Gastroesophageal sphincter (tissue), 4 donors: ENCODE measurements around the gene LRBA. TPM values are rescaled to one million over a fixed set of nuclear protein-coding genes. Genes with fewer than 3 reads are reported as not detected.

ENCODE experiments used
- ATAC-seq: fragments of 150-250 bp; one replicate; pipeline ENCODE4 v1.9.1; 2016; ENCODE audit warnings: mild to moderate bottlenecking, moderate library complexity
- H3K27ac ChIP-seq, 4 donors: fragments of 200-600 bp; sonication (generic) in 3 of 4; 1 replicate in 3 of 4; 2 replicates in 1 of 4; pipeline ENCODE4 v1.5.1; 2016 to 2019
- H3K27me3 ChIP-seq: fragments of 200-600 bp; sonication (generic); one replicate; pipeline ENCODE4 v1.5.1; 2019
- H3K36me3 ChIP-seq, 2 donors: fragments of 200-600 bp; sonication (generic); one replicate each; pipeline ENCODE4 v1.5.1; 2019; ENCODE audit warnings: control low read depth in 1 of 2
- H3K4me1 ChIP-seq, 3 donors: fragments of 200-600 bp; sonication (generic); 1 replicate in 2 of 3; 2 replicates in 1 of 3; pipeline ENCODE4 v1.5.1; 2016 to 2019; ENCODE audit warnings: control low read depth in 2 of 3
- H3K4me3 ChIP-seq, 2 donors: fragments of 200-600 bp; sonication (generic); one replicate each; pipeline ENCODE4 v1.5.1; 2019; ENCODE audit warnings: mild to moderate bottlenecking in 1 of 2, moderate library complexity in 1 of 2
- H3K9me3 ChIP-seq, 3 donors: fragments of 200-600 bp; sonication (generic); one replicate each; pipeline ENCODE4 v1.5.1; 2017 to 2019; ENCODE audit warnings: control low read depth in 2 of 3
- EP300 ChIP-seq: sonication (generic); formaldehyde crosslinking; IDR thresholded peaks from one replicate; pipeline ENCODE4 v1.6.1; 2017; ENCODE audit warnings: antibody characterized with exemption, mild to moderate bottlenecking
- POLR2A ChIP-seq, 2 donors: fragments of 450-650 bp; IDR thresholded peaks; one replicate each; pipeline ENCODE4 v1.6.1; 2017; ENCODE audit warnings: antibody characterized with exemption in 2 of 2, mild to moderate bottlenecking in 2 of 2, moderate library complexity in 1 of 2
- POLR2AphosphoS5 ChIP-seq: sonication (generic); formaldehyde crosslinking; IDR thresholded peaks from one replicate; pipeline ENCODE4 v1.6.1; 2017; ENCODE audit warnings: antibody characterized with exemption
- WGBS, 2 donors: methylation state at CpG; one replicate each; pipeline ENCODE4 v1.1.5; 2018; ENCODE audit warnings: low coverage in 1 of 2; 5-methylcytosine and 5-hydroxymethylcytosine counted together
- total RNA-seq, 4 donors: library from RNA; depleted of rRNA; stranded (reverse); fragments of >200 nt; gene quantifications; one replicate each; pipeline ENCODE4 v1.1.0, GENCODE V29; 2016
- TF ChIP-seq, protein P1 (sequence below), 4 experiments: fragments of 200-600 bp in 2 of 4; fragments of 450-650 bp in 2 of 4; sonication (generic) in 1 of 4; IDR thresholded peaks; one replicate each; pipeline ENCODE4 v1.5.1; 2017 to 2019; ENCODE audit warnings: antibody characterized with exemption in 4 of 4, mild to moderate bottlenecking in 2 of 4, moderate library complexity in 2 of 4

LRBA gene
- total RNA-seq, 4 donors from 2014 or later: 18.4 to 35.0 (median 23.2) TPM

DNA sequence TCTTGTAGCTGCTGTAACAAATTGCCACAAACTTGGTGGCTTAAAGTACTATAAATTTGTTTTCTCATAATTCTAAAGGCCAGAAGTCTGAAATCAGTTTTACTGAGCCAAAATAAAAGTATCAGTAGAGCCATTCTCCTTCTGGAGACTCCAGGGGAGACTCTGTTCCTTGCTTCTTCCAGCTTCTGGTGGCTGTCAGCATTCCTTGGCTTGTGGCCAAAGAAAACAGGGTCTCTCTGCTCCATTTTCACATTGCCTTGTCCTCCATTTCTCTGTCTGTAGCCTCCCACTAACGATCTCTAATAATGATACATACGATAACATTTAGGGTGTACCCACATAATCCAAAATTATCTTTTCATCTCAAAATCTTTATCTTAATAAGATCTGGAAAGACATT lies 232.8 kb downstream of the LRBA start:
- H3K27me3 ChIP-seq: no peaks in the 10 kb centered on the region

DNA sequence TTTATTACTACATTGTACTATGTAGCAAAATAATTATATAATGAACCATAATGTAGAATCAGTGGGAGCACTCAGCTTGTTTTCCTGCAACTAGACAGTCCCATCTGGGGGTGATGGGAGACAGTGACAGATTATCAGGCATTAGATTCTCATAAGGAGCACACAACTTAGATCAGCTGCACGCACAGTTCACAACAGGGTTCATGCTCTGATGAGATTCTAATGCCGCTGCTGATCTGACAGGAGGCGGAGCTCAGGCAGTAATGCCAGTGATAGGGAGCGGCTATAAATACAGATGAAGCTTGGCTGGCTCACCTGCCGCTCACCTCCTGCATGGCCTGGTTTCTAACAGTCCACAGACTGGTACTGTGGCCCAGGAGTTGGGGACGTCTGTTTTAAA lies 233.9 kb downstream of the LRBA start:
- H3K4me3 ChIP-seq: no peak overlapping the region
- TF ChIP-seq EP300 (no peak), POLR2AphosphoS5 (no peak), POLR2A (IDR thresholded peaks at IDR 0.05) (no peak)
- TF ChIP-seq, protein P1, sequence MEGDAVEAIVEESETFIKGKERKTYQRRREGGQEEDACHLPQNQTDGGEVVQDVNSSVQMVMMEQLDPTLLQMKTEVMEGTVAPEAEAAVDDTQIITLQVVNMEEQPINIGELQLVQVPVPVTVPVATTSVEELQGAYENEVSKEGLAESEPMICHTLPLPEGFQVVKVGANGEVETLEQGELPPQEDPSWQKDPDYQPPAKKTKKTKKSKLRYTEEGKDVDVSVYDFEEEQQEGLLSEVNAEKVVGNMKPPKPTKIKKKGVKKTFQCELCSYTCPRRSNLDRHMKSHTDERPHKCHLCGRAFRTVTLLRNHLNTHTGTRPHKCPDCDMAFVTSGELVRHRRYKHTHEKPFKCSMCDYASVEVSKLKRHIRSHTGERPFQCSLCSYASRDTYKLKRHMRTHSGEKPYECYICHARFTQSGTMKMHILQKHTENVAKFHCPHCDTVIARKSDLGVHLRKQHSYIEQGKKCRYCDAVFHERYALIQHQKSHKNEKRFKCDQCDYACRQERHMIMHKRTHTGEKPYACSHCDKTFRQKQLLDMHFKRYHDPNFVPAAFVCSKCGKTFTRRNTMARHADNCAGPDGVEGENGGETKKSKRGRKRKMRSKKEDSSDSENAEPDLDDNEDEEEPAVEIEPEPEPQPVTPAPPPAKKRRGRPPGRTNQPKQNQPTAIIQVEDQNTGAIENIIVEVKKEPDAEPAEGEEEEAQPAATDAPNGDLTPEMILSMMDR (IDR thresholded peaks at IDR 0.05): no peak
- H3K36me3 ChIP-seq: peaks cover 0 to 4% of the 10 kb centered on the region in 2 donors
- 87 to 100% methylated on average over 2 to 5 of the region's 6 CpGs for WGBS, 2 donors
- H3K9me3 ChIP-seq: no peaks in the 10 kb centered on the region
- peaks cover 0 to 8% (median 0%) of the 10 kb centered on the region in 3 donors for H3K4me1 ChIP-seq
- no peak overlapping the region for H3K27ac ChIP-seq
- no peak for ATAC-seq
- no peaks in the 10 kb centered on the region for H3K27me3 ChIP-seq

More for the DNA sequence above, 232.8 kb downstream of the LRBA start:
- peaks cover 0 to 8% (median 0%) of the 10 kb centered on the region in 3 donors for H3K4me1 ChIP-seq
- 60 to 61% methylated on average over 2 of the region's 2 CpGs for WGBS, 2 donors
- no peak overlapping the region for H3K4me3 ChIP-seq
- no peak for ATAC-seq
- peaks cover 0 to 4% of the 10 kb centered on the region in 2 donors for H3K36me3 ChIP-seq
- H3K27ac ChIP-seq: no peak overlapping the region
- no peaks in the 10 kb centered on the region for H3K9me3 ChIP-seq
- no peak for TF ChIP-seq POLR2AphosphoS5
- TF ChIP-seq EP300: no peak
- no peak for TF ChIP-seq POLR2A (IDR thresholded peaks at IDR 0.05)
- TF ChIP-seq, protein P1 (IDR thresholded peaks at IDR 0.05): no peak

DNA sequence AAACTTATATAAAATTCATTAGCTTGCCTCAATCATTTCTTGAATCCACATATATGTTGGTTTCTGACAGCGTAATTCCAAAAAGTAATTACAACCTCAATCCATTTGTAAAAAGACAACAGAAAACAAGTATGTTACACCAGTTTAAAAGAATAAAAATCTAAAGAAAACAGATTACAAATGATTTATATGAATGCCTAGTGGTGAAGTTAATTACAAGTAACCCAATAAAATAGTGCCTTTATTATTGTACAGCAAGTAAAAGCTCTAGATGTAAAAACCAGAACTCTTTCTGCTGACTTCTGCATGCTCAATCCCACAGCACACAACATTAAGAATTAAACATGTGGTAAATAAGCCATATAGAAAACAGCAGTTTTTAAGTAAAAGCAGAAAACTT lies 235.4 kb downstream of the LRBA start:
- peaks cover 0 to 4% of the 10 kb centered on the region in 2 donors for H3K36me3 ChIP-seq
- peaks cover 0 to 8% (median 0%) of the 10 kb centered on the region in 3 donors for H3K4me1 ChIP-seq
- H3K9me3 ChIP-seq: no peaks in the 10 kb centered on the region
- ATAC-seq: no peak
- WGBS, 2 donors: 92 to 100% methylated on average over 1 of the region's 1 CpG
- no peak for TF ChIP-seq EP300
- no peak for TF ChIP-seq POLR2AphosphoS5
- TF ChIP-seq, protein P1 (IDR thresholded peaks at IDR 0.05): no peak
- TF ChIP-seq POLR2A (IDR thresholded peaks at IDR 0.05): no peak
- no peak overlapping the region for H3K4me3 ChIP-seq
- H3K27ac ChIP-seq: no peak overlapping the region
- no peaks in the 10 kb centered on the region for H3K27me3 ChIP-seq

DNA sequence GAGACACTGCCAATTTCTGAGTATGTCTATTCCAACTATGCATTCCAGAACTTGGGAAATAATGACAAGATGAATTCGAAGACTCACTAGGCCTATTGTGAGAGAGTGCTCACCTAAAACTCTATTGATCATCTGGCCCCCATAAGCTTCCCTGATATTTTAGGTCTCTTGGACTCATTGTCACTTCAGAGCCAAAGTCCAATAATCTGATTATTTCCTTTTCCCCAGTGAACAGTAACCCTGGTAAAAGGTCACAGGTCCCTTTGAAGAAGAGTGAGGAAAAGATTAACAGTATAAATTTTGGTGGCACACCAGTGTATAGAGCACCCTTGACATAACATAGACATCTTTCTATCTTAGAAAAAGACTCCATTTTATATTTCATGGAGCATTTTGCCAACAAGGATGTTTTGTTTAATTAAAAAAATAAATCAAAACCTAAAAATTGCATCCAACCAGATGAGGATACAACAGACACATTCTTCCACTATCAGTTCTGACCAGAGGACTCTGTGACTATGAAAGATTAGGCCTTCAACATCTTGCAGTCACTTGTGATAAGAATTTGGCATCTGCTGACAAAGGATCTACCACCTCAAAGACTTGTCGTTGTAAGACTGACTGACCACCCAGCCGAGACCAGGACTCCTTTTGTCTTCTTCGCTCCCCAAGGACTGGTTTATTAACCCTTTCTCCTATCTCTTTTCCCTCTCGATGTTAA lies 241.2 kb downstream of the LRBA start:
- TF ChIP-seq, protein P1 (IDR thresholded peaks at IDR 0.05): no peak
- TF ChIP-seq POLR2A (IDR thresholded peaks at IDR 0.05): no peak
- TF ChIP-seq EP300: no peak
- no peak for TF ChIP-seq POLR2AphosphoS5
- WGBS, 2 donors: 74 to 86% methylated on average over 4 to 5 of the region's 5 CpGs
- H3K9me3 ChIP-seq: no peaks in the 10 kb centered on the region
- H3K27me3 ChIP-seq: no peaks in the 10 kb centered on the region
- no peaks in the 10 kb centered on the region for H3K4me1 ChIP-seq
- H3K36me3 ChIP-seq: no peaks in the 10 kb centered on the region
- H3K4me3 ChIP-seq: no peak overlapping the region
- no peak for ATAC-seq
- no peak overlapping the region for H3K27ac ChIP-seq

DNA sequence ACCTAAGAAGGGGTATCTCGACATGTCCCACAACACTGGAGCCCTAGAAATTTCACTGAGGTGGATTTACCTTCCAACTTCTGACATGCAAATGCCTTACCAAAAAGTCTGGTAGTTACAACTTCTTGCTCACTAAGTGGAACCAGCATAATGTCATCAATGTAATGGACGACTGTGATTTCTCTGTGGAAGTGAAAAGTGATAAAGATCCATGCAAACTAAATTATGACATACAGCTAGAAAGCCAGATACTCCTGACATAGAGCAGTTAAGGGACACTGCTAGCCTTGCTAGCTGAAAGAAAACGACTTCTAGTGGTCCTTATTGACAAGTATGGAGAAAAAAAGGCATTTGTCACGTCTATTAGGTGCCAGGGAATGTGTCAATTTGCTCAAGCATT lies 242.1 kb downstream of the LRBA start:
- Histone ChIP-seq H3K36me3 (no peaks in the 10 kb centered on the region), H3K4me3 (no peak overlapping the region), H3K27ac (no peak overlapping the region), H3K27me3 (no peaks in the 10 kb centered on the region), H3K9me3 (no peaks in the 10 kb centered on the region), H3K4me1 (no peaks in the 10 kb centered on the region)
- TF ChIP-seq POLR2A (IDR thresholded peaks at IDR 0.05) (no peak), POLR2AphosphoS5 (no peak), EP300 (no peak)
- TF ChIP-seq, protein P1 (IDR thresholded peaks at IDR 0.05): no peak
- WGBS, 2 donors: 85 to 93% methylated on average over 3 to 4 of the region's 4 CpGs
- ATAC-seq: no peak
